Rectal smooth muscle tissue (tissue), 1 donor: Measurements from ENCODE around the gene STRN3.
"Not testable (repeated sequence)": the region's sequence is repeated elsewhere in the genome, so short reads cannot be mapped to it uniquely, and the experiment has no call there.

ENCODE experiments used
- H3K27ac ChIP-seq: one replicate; pipeline ENCODE4 v1.7.0; 2013; ENCODE audit warnings: low read depth, low read length, inconsistent platforms
- H3K27me3 ChIP-seq: one replicate; pipeline ENCODE4 v1.7.0; 2013; ENCODE audit warnings: low read length; ENCODE audit not compliant: control insufficient read depth, insufficient read depth
- H3K36me3 ChIP-seq: one replicate; pipeline ENCODE4 v1.7.0; 2013; ENCODE audit warnings: low read length; ENCODE audit not compliant: control insufficient read depth, insufficient read depth
- H3K4me1 ChIP-seq: one replicate; pipeline ENCODE4 v1.7.0; 2013; ENCODE audit warnings: low read length; ENCODE audit not compliant: control insufficient read depth, insufficient read depth
- H3K4me3 ChIP-seq: one replicate; pipeline ENCODE4 v1.7.0; 2013; ENCODE audit warnings: low read length
- H3K9ac ChIP-seq: one replicate; pipeline ENCODE4 v1.7.0; 2013; ENCODE audit warnings: low read length

Gene STRN3

GRCh38 chr14:30972882-30973582, 53.1 kb downstream of the STRN3 start:
- H3K36me3 ChIP-seq = no peaks in the 10 kb centered on the region
- no peak overlapping the region for H3K27ac ChIP-seq
- no peak overlapping the region for H3K9ac ChIP-seq
- H3K4me1 ChIP-seq = no peaks in the 10 kb centered on the region
- H3K4me3 ChIP-seq = no peak overlapping the region
- no peaks in the 10 kb centered on the region for H3K27me3 ChIP-seq

- H3K4me1 ChIP-seq, H3K36me3 ChIP-seq, H3K9ac ChIP-seq, H3K27me3 ChIP-seq, H3K27ac ChIP-seq, H3K4me3 ChIP-seq: not testable (repeated sequence)
These were observed 54.0 kb downstream of the STRN3 start for GRCh38 chr14:30972036-30972732.

GRCh38 chr14:30971586-30971985, 54.6 kb downstream of the STRN3 start:
- Histone ChIP-seq H3K9ac (no peak overlapping the region), H3K36me3 (peaks cover 1% of the 10 kb centered on the region), H3K27me3 (no peaks in the 10 kb centered on the region), H3K27ac (no peak overlapping the region), H3K4me3 (no peak overlapping the region), H3K4me1 (no peaks in the 10 kb centered on the region)

- H3K4me1 ChIP-seq, H3K9ac ChIP-seq, H3K4me3 ChIP-seq, H3K27ac ChIP-seq, H3K36me3 ChIP-seq, H3K27me3 ChIP-seq: not testable (repeated sequence)
These were observed 56.4 kb downstream of the STRN3 start for GRCh38 chr14:30969796-30970195.

- not testable (repeated sequence) for H3K27ac ChIP-seq
These were observed 58.6 kb downstream of the STRN3 start for GRCh38 chr14:30967364-30968098.

GRCh38 chr14:30966415-30967363, 59.5 kb downstream of the STRN3 start:
- no peaks in the 10 kb centered on the region for H3K4me1 ChIP-seq
- no peak overlapping the region for H3K4me3 ChIP-seq

More at GRCh38 chr14:30967364-30968098, 58.6 kb downstream of the STRN3 start:
- not testable (repeated sequence) for H3K4me3 ChIP-seq, H3K36me3 ChIP-seq, H3K27me3 ChIP-seq, H3K9ac ChIP-seq, H3K4me1 ChIP-seq

GRCh38 chr14:30965861-30966260, 60.3 kb downstream of the STRN3 start:
- H3K4me1 ChIP-seq, H3K4me3 ChIP-seq: not testable (repeated sequence)

More at GRCh38 chr14:30966415-30967363, 59.5 kb downstream of the STRN3 start:
- Histone ChIP-seq H3K36me3 (peaks cover 5% of the 10 kb centered on the region), H3K9ac (no peak overlapping the region), H3K27me3 (no peaks in the 10 kb centered on the region), H3K27ac (no peak overlapping the region)

GRCh38 chr14:30962537-30962936, 63.6 kb downstream of the STRN3 start:
- not testable (repeated sequence) for H3K4me3 ChIP-seq, H3K27me3 ChIP-seq, H3K4me1 ChIP-seq, H3K27ac ChIP-seq, H3K9ac ChIP-seq, H3K36me3 ChIP-seq

More at GRCh38 chr14:30965861-30966260, 60.3 kb downstream of the STRN3 start:
- not testable (repeated sequence) for H3K27me3 ChIP-seq, H3K9ac ChIP-seq, H3K27ac ChIP-seq, H3K36me3 ChIP-seq

GRCh38 chr14:30961330-30961729, 64.8 kb downstream of the STRN3 start:
- H3K4me1 ChIP-seq = peaks cover 6% of the 10 kb centered on the region
- no peak overlapping the region for H3K4me3 ChIP-seq
- no peaks in the 10 kb centered on the region for H3K27me3 ChIP-seq
- H3K9ac ChIP-seq = no peak overlapping the region
- H3K27ac ChIP-seq = no peak overlapping the region
- H3K36me3 ChIP-seq = peaks cover under 1% of the 10 kb centered on the region

GRCh38 chr14:30960216-30960615, 66.0 kb downstream of the STRN3 start:
- H3K4me1 ChIP-seq = peaks cover 6% of the 10 kb centered on the region
- no peak overlapping the region for H3K4me3 ChIP-seq
- H3K9ac ChIP-seq = no peak overlapping the region
- no peaks in the 10 kb centered on the region for H3K27me3 ChIP-seq
- H3K36me3 ChIP-seq = no peaks in the 10 kb centered on the region
- no peak overlapping the region for H3K27ac ChIP-seq

- no peaks in the 10 kb centered on the region for H3K36me3 ChIP-seq
- peaks cover 6% of the 10 kb centered on the region for H3K4me1 ChIP-seq
- H3K9ac ChIP-seq = no peak overlapping the region
- no peak overlapping the region for H3K4me3 ChIP-seq
- H3K27me3 ChIP-seq = no peaks in the 10 kb centered on the region
- H3K27ac ChIP-seq = no peak overlapping the region
These were observed 67.4 kb downstream of the STRN3 start for GRCh38 chr14:30958555-30959407.
